GM23338 (cell line): ENCODE results near the gene FBLIM1. TPM values are rescaled to one million over a fixed set of nuclear protein-coding genes. Genes with fewer than 3 reads are reported as not detected.

Source experiments
- ATAC-seq: fragments of 200-7000 bp; cut with Tn5 transposase; 3 replicates; pipeline ENCODE4 v1.9.1; 2020
- DNase-seq: peaks from one replicate; pipeline ENCODE4 v3.0.0-alpha.2; 2015; ENCODE audit warnings: low spot score
- H2AFZ ChIP-seq: fragments of 200-600 bp; sonication (generic); 2 replicates; pipeline ENCODE4 v1.8.0; 2016; ENCODE audit warnings: antibody characterized with exemption, mild to moderate bottlenecking, moderate library complexity
- H3F3A ChIP-seq: fragments of 200-600 bp; sonication (generic); replicated peaks from 2 replicates; pipeline ENCODE4 v1.8.0; 2017; ENCODE audit warnings: antibody characterized with exemption, mixed run types, low read depth
- H3K27ac ChIP-seq: fragments of 200-600 bp; sonication (generic); 2 replicates; pipeline ENCODE4 v1.6.1; 2016; ENCODE audit warnings: low read depth
- H3K27me3 ChIP-seq: fragments of 200-600 bp; sonication (generic); 2 replicates; pipeline ENCODE4 v1.8.0; 2016; ENCODE audit warnings: mild to moderate bottlenecking, mixed run types, moderate library complexity; ENCODE audit not compliant: insufficient read depth
- H3K36me3 ChIP-seq: fragments of 200-600 bp; sonication (generic); 2 replicates; pipeline ENCODE4 v1.8.0; 2016; ENCODE audit warnings: mild to moderate bottlenecking; ENCODE audit not compliant: insufficient read depth
- H3K4me1 ChIP-seq: fragments of 200-600 bp; sonication (generic); 2 replicates; pipeline ENCODE4 v1.8.0; 2016; ENCODE audit warnings: mild to moderate bottlenecking, moderate library complexity; ENCODE audit not compliant: insufficient read depth
- H3K4me2 ChIP-seq: fragments of 200-600 bp; sonication (generic); 2 replicates; pipeline ENCODE4 v1.7.1; 2017; ENCODE audit warnings: mixed run types
- H3K4me3 ChIP-seq: fragments of 200-600 bp; sonication (generic); 2 replicates; pipeline ENCODE4 v1.6.1; 2016; ENCODE audit warnings: mixed run types
- H3K79me2 ChIP-seq: fragments of 200-600 bp; sonication (generic); replicated peaks from 2 replicates; pipeline ENCODE4 v1.8.0; 2017; ENCODE audit warnings: mild to moderate bottlenecking; ENCODE audit not compliant: insufficient read depth
- H3K9me2 ChIP-seq: fragments of 200-600 bp; sonication (generic); 2 replicates; pipeline ENCODE4 v1.8.0; 2017; ENCODE audit not compliant: insufficient read depth
- H4K20me1 ChIP-seq: fragments of 200-600 bp; sonication (generic); replicated peaks from 2 replicates; pipeline ENCODE4 v1.8.0; 2017; ENCODE audit warnings: mild to moderate bottlenecking; ENCODE audit not compliant: insufficient read depth
- H3K27ac Mint-ChIP-seq: 2 replicates; pipeline ENCODE4 v1.8.0; 2020; ENCODE audit warnings: inconsistent platforms, mild to moderate bottlenecking, moderate library complexity, mixed read lengths
- H3K27me3 Mint-ChIP-seq: 3 replicates; pipeline ENCODE4 v1.8.0; 2022; ENCODE audit warnings: low read depth, mild to moderate bottlenecking, moderate library complexity, mixed read lengths, inconsistent platforms; ENCODE audit not compliant: insufficient read depth, poor library complexity
- H3K36me3 Mint-ChIP-seq: 3 replicates; pipeline ENCODE4 v1.8.0; 2021; ENCODE audit warnings: low read depth, mild to moderate bottlenecking, inconsistent platforms, moderate library complexity, mixed read lengths
- H3K4me1 Mint-ChIP-seq: 3 replicates; pipeline ENCODE4 v1.8.0; 2020; ENCODE audit warnings: mild to moderate bottlenecking, inconsistent platforms, mixed read lengths
- H3K4me3 Mint-ChIP-seq: 3 replicates; pipeline ENCODE4 v1.8.0; 2021; ENCODE audit warnings: moderate library complexity, mild to moderate bottlenecking, inconsistent platforms, mixed read lengths
- H3K9me3 Mint-ChIP-seq: 3 replicates; pipeline ENCODE4 v1.8.0; 2020; ENCODE audit warnings: moderate library complexity, mild to moderate bottlenecking, inconsistent platforms, mixed read lengths
- CREB1 ChIP-seq: fragments of 250-450 bp; sonication (Bioruptor Pico); IDR thresholded peaks from 2 replicates; pipeline ENCODE4 v1.5.0; 2020; ENCODE audit warnings: low read depth, mild to moderate bottlenecking, moderate library complexity
- EZH2 ChIP-seq: fragments of 200-600 bp; sonication (generic); IDR thresholded peaks from one replicate; pipeline ENCODE4 v1.8.0; 2017; ENCODE audit warnings: antibody characterized with exemption, mild to moderate bottlenecking, low read depth; ENCODE audit not compliant: unreplicated experiment
- EZH2phosphoT487 ChIP-seq: fragments of 200-600 bp; sonication (generic); IDR thresholded peaks from one replicate; pipeline ENCODE4 v1.8.1; 2018; ENCODE audit warnings: antibody characterized with exemption; ENCODE audit not compliant: unreplicated experiment
- JUNB ChIP-seq: IDR thresholded peaks from one replicate; pipeline ENCODE4 v1.6.1; 2016; ENCODE audit warnings: antibody characterized with exemption; ENCODE audit not compliant: unreplicated experiment
- NANOG ChIP-seq: IDR thresholded peaks from 2 replicates; pipeline ENCODE4 v1.6.1; 2016; ENCODE audit warnings: antibody characterized with exemption, borderline replicate concordance
- POLR2AphosphoS5 ChIP-seq: IDR thresholded peaks from 2 replicates; pipeline ENCODE4 v1.6.1; 2016; ENCODE audit warnings: antibody characterized with exemption, low read depth
- STAT1 ChIP-seq: IDR thresholded peaks from one replicate; pipeline ENCODE4 v1.6.1; 2016; ENCODE audit warnings: antibody characterized with exemption; ENCODE audit not compliant: unreplicated experiment
- ZNF114 ChIP-seq: fragments of 250-450 bp; sonication (Bioruptor Pico); IDR thresholded peaks from 2 replicates; pipeline ENCODE4 v1.5.0; 2020; ENCODE audit warnings: mild to moderate bottlenecking, moderate library complexity
- ZNF331 ChIP-seq: fragments of 250-450 bp; sonication (Bioruptor Pico); IDR thresholded peaks from 2 replicates; pipeline ENCODE4 v1.5.0; 2020; ENCODE audit warnings: low read depth, mild to moderate bottlenecking, moderate library complexity
- polyA plus RNA-seq: library from polyadenylated mRNA; unstranded; fragments of >200 nt; fragmentation: Nextera tagmentation; extraction: Ambion mirVana; gene quantifications from 2 replicates; pipeline ENCODE4 v1.2.1, GENCODE V29; 2016
- total RNA-seq: library from RNA; depleted of rRNA; stranded (reverse); fragments of >200 nt; shearing (Covaris generic); gene quantifications from 2 replicates; pipeline ENCODE4 v1.2.3, GENCODE V29; 2014
- TF ChIP-seq, protein P1 (sequence below): fragments of 250-450 bp; sonication (Bioruptor Pico); IDR thresholded peaks from 2 replicates; pipeline ENCODE4 v1.5.0; 2020; ENCODE audit warnings: mild to moderate bottlenecking, moderate library complexity
- TF ChIP-seq, protein P2 (sequence below), 2 experiments: fragments of 200-600 bp in 1 of 2; sonication (generic) in 1 of 2; conservative IDR thresholded peaks; 2 replicates each; pipeline versions ENCODE4 v1.5.1 to v1.6.1; 2016 to 2017; ENCODE audit warnings: antibody characterized with exemption in 2 of 2, low read depth in 2 of 2, mild to moderate bottlenecking in 2 of 2, moderate library complexity in 1 of 2
- TF ChIP-seq, protein P3 (sequence below): IDR thresholded peaks from 2 replicates; pipeline ENCODE4 v1.6.1; 2016; ENCODE audit warnings: antibody characterized with exemption
- TF ChIP-seq, protein P4 (sequence below): IDR thresholded peaks from one replicate; pipeline ENCODE4 v1.6.1; 2018; ENCODE audit warnings: antibody characterized with exemption; ENCODE audit not compliant: unreplicated experiment

The FBLIM1 gene
- total and polyA plus RNA-seq, 2 experiments from 2014 or later, result 41.7 to 81.7 TPM

DNA sequence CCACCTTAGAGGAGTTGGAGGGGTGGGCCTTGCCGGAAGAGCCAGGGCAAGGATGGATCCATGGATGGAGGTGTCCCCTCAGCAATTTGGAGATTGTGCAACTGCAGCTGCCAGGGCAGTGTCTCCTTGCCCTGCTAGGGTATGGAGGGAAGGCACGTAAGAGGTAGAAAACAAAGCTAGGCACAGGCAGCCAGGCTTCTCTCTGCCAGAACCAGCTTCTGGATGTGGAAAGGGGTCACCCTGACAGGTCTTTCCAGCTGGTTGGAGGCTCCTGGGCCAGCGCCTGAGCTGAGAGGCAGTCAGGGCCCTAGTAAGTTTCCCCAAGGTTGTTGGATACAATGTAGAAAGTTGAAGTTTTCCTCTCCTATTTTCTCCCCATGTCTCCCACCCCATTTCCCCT is 37.7 kb upstream of the FBLIM1 start:
- Histone ChIP-seq H3F3A (no peaks in the 10 kb centered on the region), H3K36me3 (no peaks in the 10 kb centered on the region; the same call in 1 of the 2 replicates), H3K79me2 (no peaks in the 10 kb centered on the region), H4K20me1 (no peaks in the 10 kb centered on the region; the same call in none of the 2 replicates), H3K27me3 (no peaks in the 10 kb centered on the region), H2AFZ (no peak overlapping the region), H3K4me1 (no peaks in the 10 kb centered on the region), H3K4me2 (no peak overlapping the region), H3K27ac (no peak overlapping the region), H3K9me2 (no peaks in the 10 kb centered on the region), H3K4me3 (no peak overlapping the region)
- TF ChIP-seq NANOG, result no peak
- no peak for TF ChIP-seq CREB1
- TF ChIP-seq EZH2, result no peak
- TF ChIP-seq, protein P1, sequence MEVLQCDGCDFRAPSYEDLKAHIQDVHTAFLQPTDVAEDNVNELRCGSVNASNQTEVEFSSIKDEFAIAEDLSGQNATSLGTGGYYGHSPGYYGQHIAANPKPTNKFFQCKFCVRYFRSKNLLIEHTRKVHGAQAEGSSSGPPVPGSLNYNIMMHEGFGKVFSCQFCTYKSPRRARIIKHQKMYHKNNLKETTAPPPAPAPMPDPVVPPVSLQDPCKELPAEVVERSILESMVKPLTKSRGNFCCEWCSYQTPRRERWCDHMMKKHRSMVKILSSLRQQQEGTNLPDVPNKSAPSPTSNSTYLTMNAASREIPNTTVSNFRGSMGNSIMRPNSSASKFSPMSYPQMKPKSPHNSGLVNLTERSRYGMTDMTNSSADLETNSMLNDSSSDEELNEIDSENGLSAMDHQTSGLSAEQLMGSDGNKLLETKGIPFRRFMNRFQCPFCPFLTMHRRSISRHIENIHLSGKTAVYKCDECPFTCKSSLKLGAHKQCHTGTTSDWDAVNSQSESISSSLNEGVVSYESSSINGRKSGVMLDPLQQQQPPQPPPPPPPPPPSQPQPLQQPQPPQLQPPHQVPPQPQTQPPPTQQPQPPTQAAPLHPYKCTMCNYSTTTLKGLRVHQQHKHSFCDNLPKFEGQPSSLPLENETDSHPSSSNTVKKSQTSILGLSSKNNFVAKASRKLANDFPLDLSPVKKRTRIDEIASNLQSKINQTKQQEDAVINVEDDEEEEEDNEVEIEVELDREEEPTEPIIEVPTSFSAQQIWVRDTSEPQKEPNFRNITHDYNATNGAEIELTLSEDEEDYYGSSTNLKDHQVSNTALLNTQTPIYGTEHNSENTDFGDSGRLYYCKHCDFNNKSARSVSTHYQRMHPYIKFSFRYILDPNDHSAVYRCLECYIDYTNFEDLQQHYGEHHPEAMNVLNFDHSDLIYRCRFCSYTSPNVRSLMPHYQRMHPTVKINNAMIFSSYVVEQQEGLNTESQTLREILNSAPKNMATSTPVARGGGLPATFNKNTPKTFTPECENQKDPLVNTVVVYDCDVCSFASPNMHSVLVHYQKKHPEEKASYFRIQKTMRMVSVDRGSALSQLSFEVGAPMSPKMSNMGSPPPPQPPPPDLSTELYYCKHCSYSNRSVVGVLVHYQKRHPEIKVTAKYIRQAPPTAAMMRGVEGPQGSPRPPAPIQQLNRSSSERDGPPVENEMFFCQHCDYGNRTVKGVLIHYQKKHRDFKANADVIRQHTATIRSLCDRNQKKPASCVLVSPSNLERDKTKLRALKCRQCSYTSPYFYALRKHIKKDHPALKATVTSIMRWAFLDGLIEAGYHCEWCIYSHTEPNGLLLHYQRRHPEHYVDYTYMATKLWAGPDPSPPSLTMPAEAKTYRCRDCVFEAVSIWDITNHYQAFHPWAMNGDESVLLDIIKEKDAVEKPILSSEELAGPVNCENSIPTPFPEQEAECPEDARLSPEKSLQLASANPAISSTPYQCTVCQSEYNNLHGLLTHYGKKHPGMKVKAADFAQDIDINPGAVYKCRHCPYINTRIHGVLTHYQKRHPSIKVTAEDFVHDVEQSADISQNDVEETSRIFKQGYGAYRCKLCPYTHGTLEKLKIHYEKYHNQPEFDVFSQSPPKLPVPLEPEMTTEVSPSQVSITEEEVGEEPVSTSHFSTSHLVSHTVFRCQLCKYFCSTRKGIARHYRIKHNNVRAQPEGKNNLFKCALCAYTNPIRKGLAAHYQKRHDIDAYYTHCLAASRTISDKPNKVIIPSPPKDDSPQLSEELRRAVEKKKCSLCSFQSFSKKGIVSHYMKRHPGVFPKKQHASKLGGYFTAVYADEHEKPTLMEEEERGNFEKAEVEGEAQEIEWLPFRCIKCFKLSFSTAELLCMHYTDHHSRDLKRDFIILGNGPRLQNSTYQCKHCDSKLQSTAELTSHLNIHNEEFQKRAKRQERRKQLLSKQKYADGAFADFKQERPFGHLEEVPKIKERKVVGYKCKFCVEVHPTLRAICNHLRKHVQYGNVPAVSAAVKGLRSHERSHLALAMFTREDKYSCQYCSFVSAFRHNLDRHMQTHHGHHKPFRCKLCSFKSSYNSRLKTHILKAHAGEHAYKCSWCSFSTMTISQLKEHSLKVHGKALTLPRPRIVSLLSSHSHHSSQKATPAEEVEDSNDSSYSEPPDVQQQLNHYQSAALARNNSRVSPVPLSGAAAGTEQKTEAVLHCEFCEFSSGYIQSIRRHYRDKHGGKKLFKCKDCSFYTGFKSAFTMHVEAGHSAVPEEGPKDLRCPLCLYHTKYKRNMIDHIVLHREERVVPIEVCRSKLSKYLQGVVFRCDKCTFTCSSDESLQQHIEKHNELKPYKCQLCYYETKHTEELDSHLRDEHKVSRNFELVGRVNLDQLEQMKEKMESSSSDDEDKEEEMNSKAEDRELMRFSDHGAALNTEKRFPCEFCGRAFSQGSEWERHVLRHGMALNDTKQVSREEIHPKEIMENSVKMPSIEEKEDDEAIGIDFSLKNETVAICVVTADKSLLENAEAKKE (CRISPR knock-in tag), result no peak
- no peak for TF ChIP-seq POLR2AphosphoS5
- TF ChIP-seq ZNF114 (CRISPR knock-in tag), result no peak
- TF ChIP-seq ZNF331 (CRISPR knock-in tag), result no peak
- no peak for TF ChIP-seq EZH2phosphoT487
- TF ChIP-seq, protein P2, sequence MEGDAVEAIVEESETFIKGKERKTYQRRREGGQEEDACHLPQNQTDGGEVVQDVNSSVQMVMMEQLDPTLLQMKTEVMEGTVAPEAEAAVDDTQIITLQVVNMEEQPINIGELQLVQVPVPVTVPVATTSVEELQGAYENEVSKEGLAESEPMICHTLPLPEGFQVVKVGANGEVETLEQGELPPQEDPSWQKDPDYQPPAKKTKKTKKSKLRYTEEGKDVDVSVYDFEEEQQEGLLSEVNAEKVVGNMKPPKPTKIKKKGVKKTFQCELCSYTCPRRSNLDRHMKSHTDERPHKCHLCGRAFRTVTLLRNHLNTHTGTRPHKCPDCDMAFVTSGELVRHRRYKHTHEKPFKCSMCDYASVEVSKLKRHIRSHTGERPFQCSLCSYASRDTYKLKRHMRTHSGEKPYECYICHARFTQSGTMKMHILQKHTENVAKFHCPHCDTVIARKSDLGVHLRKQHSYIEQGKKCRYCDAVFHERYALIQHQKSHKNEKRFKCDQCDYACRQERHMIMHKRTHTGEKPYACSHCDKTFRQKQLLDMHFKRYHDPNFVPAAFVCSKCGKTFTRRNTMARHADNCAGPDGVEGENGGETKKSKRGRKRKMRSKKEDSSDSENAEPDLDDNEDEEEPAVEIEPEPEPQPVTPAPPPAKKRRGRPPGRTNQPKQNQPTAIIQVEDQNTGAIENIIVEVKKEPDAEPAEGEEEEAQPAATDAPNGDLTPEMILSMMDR (conservative IDR thresholded peaks at IDR 0.05; ENCODE audit: low read depth in 2 of 2), result no peak
- TF ChIP-seq, protein P3, sequence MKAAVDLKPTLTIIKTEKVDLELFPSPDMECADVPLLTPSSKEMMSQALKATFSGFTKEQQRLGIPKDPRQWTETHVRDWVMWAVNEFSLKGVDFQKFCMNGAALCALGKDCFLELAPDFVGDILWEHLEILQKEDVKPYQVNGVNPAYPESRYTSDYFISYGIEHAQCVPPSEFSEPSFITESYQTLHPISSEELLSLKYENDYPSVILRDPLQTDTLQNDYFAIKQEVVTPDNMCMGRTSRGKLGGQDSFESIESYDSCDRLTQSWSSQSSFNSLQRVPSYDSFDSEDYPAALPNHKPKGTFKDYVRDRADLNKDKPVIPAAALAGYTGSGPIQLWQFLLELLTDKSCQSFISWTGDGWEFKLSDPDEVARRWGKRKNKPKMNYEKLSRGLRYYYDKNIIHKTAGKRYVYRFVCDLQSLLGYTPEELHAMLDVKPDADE, result no peak
- TF ChIP-seq, protein P4, sequence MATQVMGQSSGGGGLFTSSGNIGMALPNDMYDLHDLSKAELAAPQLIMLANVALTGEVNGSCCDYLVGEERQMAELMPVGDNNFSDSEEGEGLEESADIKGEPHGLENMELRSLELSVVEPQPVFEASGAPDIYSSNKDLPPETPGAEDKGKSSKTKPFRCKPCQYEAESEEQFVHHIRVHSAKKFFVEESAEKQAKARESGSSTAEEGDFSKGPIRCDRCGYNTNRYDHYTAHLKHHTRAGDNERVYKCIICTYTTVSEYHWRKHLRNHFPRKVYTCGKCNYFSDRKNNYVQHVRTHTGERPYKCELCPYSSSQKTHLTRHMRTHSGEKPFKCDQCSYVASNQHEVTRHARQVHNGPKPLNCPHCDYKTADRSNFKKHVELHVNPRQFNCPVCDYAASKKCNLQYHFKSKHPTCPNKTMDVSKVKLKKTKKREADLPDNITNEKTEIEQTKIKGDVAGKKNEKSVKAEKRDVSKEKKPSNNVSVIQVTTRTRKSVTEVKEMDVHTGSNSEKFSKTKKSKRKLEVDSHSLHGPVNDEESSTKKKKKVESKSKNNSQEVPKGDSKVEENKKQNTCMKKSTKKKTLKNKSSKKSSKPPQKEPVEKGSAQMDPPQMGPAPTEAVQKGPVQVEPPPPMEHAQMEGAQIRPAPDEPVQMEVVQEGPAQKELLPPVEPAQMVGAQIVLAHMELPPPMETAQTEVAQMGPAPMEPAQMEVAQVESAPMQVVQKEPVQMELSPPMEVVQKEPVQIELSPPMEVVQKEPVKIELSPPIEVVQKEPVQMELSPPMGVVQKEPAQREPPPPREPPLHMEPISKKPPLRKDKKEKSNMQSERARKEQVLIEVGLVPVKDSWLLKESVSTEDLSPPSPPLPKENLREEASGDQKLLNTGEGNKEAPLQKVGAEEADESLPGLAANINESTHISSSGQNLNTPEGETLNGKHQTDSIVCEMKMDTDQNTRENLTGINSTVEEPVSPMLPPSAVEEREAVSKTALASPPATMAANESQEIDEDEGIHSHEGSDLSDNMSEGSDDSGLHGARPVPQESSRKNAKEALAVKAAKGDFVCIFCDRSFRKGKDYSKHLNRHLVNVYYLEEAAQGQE, result no peak
- TF ChIP-seq JUNB, result no peak
- TF ChIP-seq STAT1, result no peak
- DNase-seq, result no peak
- Mint-ChIP-seq H3K27ac (no peak overlapping the region), H3K27me3 (peaks cover 2% of the 10 kb centered on the region), H3K36me3 (peaks cover 28% of the 10 kb centered on the region), H3K9me3 (no peaks in the 10 kb centered on the region), H3K4me3 (no peak overlapping the region), H3K4me1 (no peaks in the 10 kb centered on the region)
- ATAC-seq, result no peak
